HepG2 (cell line): ENCODE results near the gene SMYD2. TPM values are rescaled to one million over a fixed set of nuclear protein-coding genes. Genes with fewer than 3 reads are reported as not detected.

Source experiments
- ATAC-seq: fragments of 200-7000 bp; cut with Tn5 transposase; 3 replicates; pipeline ENCODE4 v1.9.1; 2020; ENCODE audit warnings: mild to moderate bottlenecking, moderate library complexity
- BruUV-seq: library from RNA; stranded (reverse); fragments of 400-500 nt; replicated peaks from 2 replicates; lab custom pipeline; 2021; lab: Mats Ljungman, UMichigan
- CTCF ChIA-PET: fragments of 300-600 bp; formaldehyde crosslinking; extraction: SDS; loops from one replicate; lab custom pipeline; 2021; ENCODE audit warnings: low total read pairs, inconsistent platforms, low intra/inter-chr PET ratio; lab: Yijun Ruan, JAX
- POLR2A ChIA-PET: fragments of 350-600 bp; sonication (Branson Sonifier 250); formaldehyde crosslinking; loops from one replicate; lab custom pipeline; 2020; ENCODE audit warnings: antibody characterized with exemption, inconsistent platforms; lab: Yijun Ruan, JAX
- DNase-seq: peaks from one replicate; pipeline ENCODE4 v3.0.0-alpha.2; 2015; ENCODE audit warnings: low spot score
- FAIRE-seq: peaks from 3 replicates; lab custom pipeline; 2011; peaks lifted over from hg19 to GRCh38; lab: Jason Lieb, UNC
- H2AFZ ChIP-seq: one replicate; pipeline ENCODE4 v1.6.1; 2011; ENCODE audit warnings: low read length, inconsistent platforms
- H3K27ac ChIP-seq: fragments of 300-600 bp; 3 replicates; pipeline ENCODE4 v1.8.0; 2011; ENCODE audit warnings: mixed run types, mild to moderate bottlenecking, mixed read lengths, low read length, inconsistent platforms; ENCODE audit not compliant: insufficient read depth; ENCODE audit errors: extremely low read length
- H3K27me3 ChIP-seq, 2 experiments: fragments of 200-600 bp in 1 of 2; 2 replicates in 1 of 2; 3 replicates in 1 of 2; pipeline versions ENCODE4 v1.6.0 to v1.8.0; 2011; ENCODE audit warnings: low read length in 2 of 2, mild to moderate bottlenecking in 2 of 2, moderate library complexity in 2 of 2, inconsistent platforms in 1 of 2; ENCODE audit not compliant: insufficient read depth in 2 of 2, control insufficient read depth in 1 of 2
- H3K36me3 ChIP-seq, 2 experiments: fragments of 200-600 bp in 1 of 2; replicated peaks in 1 of 2; 2 replicates in 1 of 2; 3 replicates in 1 of 2; pipeline versions ENCODE4 v1.5.1 to v1.8.0; 2011; ENCODE audit warnings: low read length in 2 of 2, inconsistent platforms in 1 of 2; ENCODE audit not compliant: insufficient read depth in 2 of 2, control insufficient read depth in 1 of 2
- H3K4me1 ChIP-seq: 2 replicates; pipeline ENCODE4 v1.5.1; 2012; ENCODE audit warnings: low read length, inconsistent platforms; ENCODE audit not compliant: insufficient read depth
- H3K4me2 ChIP-seq: 2 replicates; pipeline ENCODE4 v1.6.0; 2011; ENCODE audit warnings: low read depth, low read length, inconsistent platforms
- H3K4me3 ChIP-seq, 3 experiments: fragments of 200-600 bp in 1 of 3; sonication (generic), shearing (Covaris generic) in 1 of 3; replicated peaks in 1 of 3; 2 replicates each; pipeline ENCODE4 v1.5.1; 2011 to 2016; ENCODE audit warnings: low read length in 3 of 3, inconsistent platforms in 2 of 3, low read depth in 2 of 3, mild to moderate bottlenecking in 2 of 3, control low read depth in 1 of 3, mixed read lengths in 1 of 3; ENCODE audit not compliant: insufficient read depth in 1 of 3
- H3K79me2 ChIP-seq: one replicate; pipeline ENCODE4 v1.6.1; 2011; ENCODE audit warnings: low read length, inconsistent platforms; ENCODE audit not compliant: insufficient read depth
- H3K9ac ChIP-seq: 2 replicates; pipeline ENCODE4 v1.6.0; 2011; ENCODE audit warnings: mild to moderate bottlenecking, low read depth, low read length, inconsistent platforms; ENCODE audit not compliant: insufficient read depth
- H3K9me3 ChIP-seq: 2 replicates; pipeline ENCODE4 v1.5.1; 2012; ENCODE audit warnings: mild to moderate bottlenecking, low read length
- H4K20me1 ChIP-seq: 2 replicates; pipeline ENCODE4 v1.6.0; 2011; ENCODE audit warnings: inconsistent platforms, mild to moderate bottlenecking, low read length, moderate library complexity; ENCODE audit not compliant: insufficient read depth
- BATF2 ChIP-seq: sonication (generic); formaldehyde crosslinking; IDR thresholded peaks from 2 replicates; pipeline ENCODE4 v1.8.0; 2022; ENCODE audit warnings: mild to moderate bottlenecking, missing genetic modification reagents, moderate library complexity
- DNMT3B ChIP-seq: conservative IDR thresholded peaks from 2 replicates; pipeline ENCODE4 v1.6.1; 2016; ENCODE audit warnings: missing biosample characterization, control low read depth
- MED8 ChIP-seq: sonication (generic); formaldehyde crosslinking; IDR thresholded peaks from 2 replicates; pipeline ENCODE4 v1.8.1; 2023; ENCODE audit warnings: mild to moderate bottlenecking, missing genetic modification reagents; ENCODE audit not compliant: insufficient replicate concordance
- NONO ChIP-seq, 2 experiments: fragments of 450-650 bp in 1 of 2; sonication (generic) in 1 of 2; formaldehyde crosslinking in 1 of 2; IDR thresholded peaks in 1 of 2; conservative IDR thresholded peaks in 1 of 2; 2 replicates each; pipeline versions ENCODE4 v1.6.1 to v1.8.0; 2017 to 2022; ENCODE audit warnings: mild to moderate bottlenecking in 1 of 2, missing genetic modification reagents in 1 of 2, moderate library complexity in 1 of 2
- REPIN1 ChIP-seq: sonication (generic); formaldehyde crosslinking; IDR thresholded peaks from 2 replicates; pipeline ENCODE4 v1.8.0; 2022; ENCODE audit warnings: missing genetic modification reagents, low read depth, mild to moderate bottlenecking, borderline replicate concordance
- RXRA ChIP-seq: sonication (generic); formaldehyde crosslinking; IDR thresholded peaks from 2 replicates; pipeline ENCODE4 v1.5.1; 2020; ENCODE audit warnings: missing genetic modification reagents
- ZFP36L1 ChIP-seq: sonication (generic); formaldehyde crosslinking; IDR thresholded peaks from 2 replicates; pipeline ENCODE4 v1.8.0; 2022; ENCODE audit warnings: mild to moderate bottlenecking, missing genetic modification reagents, moderate library complexity
- ZFP41 ChIP-seq: sonication (generic); formaldehyde crosslinking; IDR thresholded peaks from 2 replicates; pipeline ENCODE4 v1.4.0; 2020; ENCODE audit warnings: mild to moderate bottlenecking, missing genetic modification reagents, borderline replicate concordance
- ZNF3 ChIP-seq: IDR thresholded peaks from 2 replicates; pipeline ENCODE4 v1.7.0; 2017; ENCODE audit warnings: inconsistent platforms
- ZNF460 ChIP-seq: sonication (generic); formaldehyde crosslinking; IDR thresholded peaks from 2 replicates; pipeline ENCODE4 v1.5.1; 2020; ENCODE audit warnings: missing genetic modification reagents, mild to moderate bottlenecking, borderline replicate concordance
- ZNF556 ChIP-seq: sonication (generic); formaldehyde crosslinking; IDR thresholded peaks from 2 replicates; pipeline ENCODE4 v1.4.0; 2020; ENCODE audit warnings: mild to moderate bottlenecking, missing genetic modification reagents, borderline replicate concordance
- ZNF672 ChIP-seq: sonication (generic); formaldehyde crosslinking; IDR thresholded peaks from 2 replicates; pipeline ENCODE4 v1.8.1; 2022; ENCODE audit warnings: missing genetic modification reagents
- ZNF891 ChIP-seq: sonication (generic); formaldehyde crosslinking; IDR thresholded peaks from 2 replicates; pipeline ENCODE4 v1.5.0; 2020; ENCODE audit warnings: mild to moderate bottlenecking, missing genetic modification reagents
- WGBS: methylation state at CpG from one replicate; pipeline ENCODE4 v1.1.6; 2017; ENCODE audit warnings: low lambda C conversion rate; 5-methylcytosine and 5-hydroxymethylcytosine counted together
- in situ Hi-C: cut with HindIII; loops from 2 replicates; pipeline ENCODE4 v1.10.0; 2017; ENCODE audit warnings: low pct_unique_long_range_greater_than_20kb; ENCODE audit not compliant: extremely low pct_ligation_motif_present
- intact Hi-C: fragments of 100-400 bp; cut with micrococcal nuclease; formaldehyde crosslinking; loops from one replicate; pipeline ENCODE4 v1.10.0; 2022; ENCODE audit not compliant: unreplicated experiment
- polyA plus RNA-seq, 8 experiments: library from polyadenylated mRNA; depleted of rRNA in 3 of 8; stranded (reverse) in 7 of 8; unstranded in 1 of 8; fragments of >200 nt; fragmentation: Illumina TruSeq in 4 of 8; extraction: Trizol in 4 of 8; gene quantifications; 2 replicates each; pipeline versions ENCODE4 v1.2.1 to v1.2.3, GENCODE V29; 2011 to 2016; ENCODE audit warnings: low read depth in 4 of 8, missing spikeins in 1 of 8, mixed read lengths in 1 of 8; ENCODE audit not compliant: insufficient read depth in 1 of 8
- total RNA-seq, 5 experiments: library from RNA; depleted of rRNA; stranded (reverse); fragments of >200 nt; fragmentation: Illumina TruSeq; extraction: Trizol; gene quantifications; 2 replicates each; pipeline ENCODE4 v1.2.3, GENCODE V29; 2016; ENCODE audit warnings: low read depth in 1 of 5
- TF ChIP-seq, protein P1 (sequence below), 2 experiments: sonication (generic) in 1 of 2; formaldehyde crosslinking in 1 of 2; IDR thresholded peaks; 2 replicates each; pipeline versions ENCODE4 v1.4.0 to v1.6.1; 2018 to 2020; ENCODE audit warnings: missing genetic modification reagents in 2 of 2, borderline replicate concordance in 1 of 2, low read depth in 1 of 2, mild to moderate bottlenecking in 1 of 2, missing biosample characterization in 1 of 2

SMYD2 gene
- total and polyA plus RNA-seq, 2 of the 13 experiments (the other 11 are each of a cell fraction or from before 2014, with no cell fraction given): 72.7 to 139 TPM

- Histone ChIP-seq H3K27me3 (peaks cover 0 to 14% of the 10 kb centered on the region in 2 experiments; a peak in 3 of 5 replicates), H3K9ac (no peak overlapping the region), H3K36me3 (no peaks in the 10 kb centered on the region), H2AFZ (no peak overlapping the region), H3K27ac (no peak overlapping the region), H4K20me1 (no peaks in the 10 kb centered on the region), H3K4me1 (peaks cover 6% of the 10 kb centered on the region; the same call in 1 of the 2 replicates), H3K4me2 (no peak overlapping the region), H3K4me3 (no peak overlapping the region), H3K79me2 (no peaks in the 10 kb centered on the region), H3K9me3 (no peaks in the 10 kb centered on the region)
- FAIRE-seq (no peak), DNase-seq (no peak), ATAC-seq (no peak)
- no peak for TF ChIP-seq ZNF672 (CRISPR knock-in tag)
- no peak for TF ChIP-seq NONO (IDR thresholded peaks at IDR 0.05)
- no peak for TF ChIP-seq NONO (CRISPR knock-in tag; conservative IDR thresholded peaks at IDR 0.05)
- TF ChIP-seq ZNF556: no peak
- no peak for TF ChIP-seq RXRA (CRISPR knock-in tag)
- TF ChIP-seq ZNF3 (CRISPR knock-in tag): no peak
- no peak for TF ChIP-seq REPIN1 (CRISPR knock-in tag)
- TF ChIP-seq ZFP36L1 (CRISPR knock-in tag): no peak
- no peak for TF ChIP-seq ZNF891
- TF ChIP-seq DNMT3B (CRISPR knock-in tag): no peak
- TF ChIP-seq ZNF460 (CRISPR knock-in tag): no peak
- TF ChIP-seq ZFP41: no peak
- TF ChIP-seq MED8 (CRISPR knock-in tag): no peak
- TF ChIP-seq, protein P1, sequence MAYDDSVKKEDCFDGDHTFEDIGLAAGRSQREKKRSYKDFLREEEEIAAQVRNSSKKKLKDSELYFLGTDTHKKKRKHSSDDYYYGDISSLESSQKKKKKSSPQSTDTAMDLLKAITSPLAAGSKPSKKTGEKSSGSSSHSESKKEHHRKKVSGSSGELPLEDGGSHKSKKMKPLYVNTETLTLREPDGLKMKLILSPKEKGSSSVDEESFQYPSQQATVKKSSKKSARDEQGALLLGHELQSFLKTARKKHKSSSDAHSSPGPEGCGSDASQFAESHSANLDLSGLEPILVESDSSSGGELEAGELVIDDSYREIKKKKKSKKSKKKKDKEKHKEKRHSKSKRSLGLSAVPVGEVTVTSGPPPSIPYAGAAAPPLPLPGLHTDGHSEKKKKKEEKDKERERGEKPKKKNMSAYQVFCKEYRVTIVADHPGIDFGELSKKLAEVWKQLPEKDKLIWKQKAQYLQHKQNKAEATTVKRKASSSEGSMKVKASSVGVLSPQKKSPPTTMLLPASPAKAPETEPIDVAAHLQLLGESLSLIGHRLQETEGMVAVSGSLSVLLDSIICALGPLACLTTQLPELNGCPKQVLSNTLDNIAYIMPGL (CRISPR knock-in tag; IDR thresholded peaks at IDR 0.05; ENCODE audit: borderline replicate concordance in 1 of 2, low read depth in 1 of 2): no peak
- TF ChIP-seq BATF2 (CRISPR knock-in tag): no peak
- 0% methylated on average over 3 of the region's 3 CpGs for WGBS
- no TSS peak for BruUV-seq
- ChIA-PET CTCF (no interaction called here), POLR2A (no interaction called here)
- intact Hi-C loops: no loop called here
- in situ Hi-C loops: no loop called here
Measured at GRCh38 chr1:214234635-214235025, 46.3 kb upstream of the SMYD2 start.
